T-helper 1 cell treated with Interleukin-12 subunit alpha and Interleukin-12 subunit beta and Interleukin-4 antibody, amounts not matched to agents 30 μg/mL and 1 μg/mL, for 36 hours (primary cell): ENCODE measurements around the gene UIMC1.

Source experiments
- H3K27ac Mint-ChIP-seq: one replicate; pipeline ENCODE4 v1.8.0; 2021; ENCODE audit warnings: mild to moderate bottlenecking, mixed read lengths
- H3K27me3 Mint-ChIP-seq: one replicate; pipeline ENCODE4 v1.8.0; 2021; ENCODE audit warnings: low read depth, mixed read lengths
- H3K36me3 Mint-ChIP-seq: one replicate; pipeline ENCODE4 v1.8.0; 2021; ENCODE audit warnings: low read depth, mixed read lengths
- H3K4me1 Mint-ChIP-seq: one replicate; pipeline ENCODE4 v1.8.0; 2021; ENCODE audit warnings: low read depth, mixed read lengths
- H3K4me3 Mint-ChIP-seq: one replicate; pipeline ENCODE4 v1.8.0; 2021; ENCODE audit warnings: mild to moderate bottlenecking, moderate library complexity, mixed read lengths
- H3K9me3 Mint-ChIP-seq: one replicate; pipeline ENCODE4 v1.8.0; 2021; ENCODE audit warnings: mixed read lengths

UIMC1 gene

DNA sequence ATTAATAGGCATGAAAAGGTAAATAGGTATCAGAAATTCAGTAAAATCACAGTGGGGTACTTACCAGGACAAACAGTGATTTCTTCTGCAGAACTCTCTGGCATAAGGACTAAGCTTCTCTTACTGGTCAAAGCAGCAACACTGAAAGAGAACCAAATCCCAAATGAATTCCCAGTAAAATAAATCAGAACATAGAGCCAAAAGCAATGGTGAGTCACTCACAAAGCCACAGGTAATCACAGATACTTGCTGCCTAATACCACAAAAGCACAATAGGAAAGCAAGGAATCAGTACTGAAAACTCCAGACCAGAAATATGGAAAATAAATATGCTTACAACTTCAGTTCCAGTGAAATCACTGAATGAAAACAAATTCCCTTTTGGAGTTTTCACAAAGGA, 50.7 kb downstream of the UIMC1 start:
- Mint-ChIP-seq H3K36me3 (peaks cover 23% of the 10 kb centered on the region), H3K27me3 (no peaks in the 10 kb centered on the region), H3K4me1 (peaks cover 6% of the 10 kb centered on the region), H3K27ac (no peak overlapping the region), H3K4me3 (no peak overlapping the region), H3K9me3 (no peaks in the 10 kb centered on the region)

DNA sequence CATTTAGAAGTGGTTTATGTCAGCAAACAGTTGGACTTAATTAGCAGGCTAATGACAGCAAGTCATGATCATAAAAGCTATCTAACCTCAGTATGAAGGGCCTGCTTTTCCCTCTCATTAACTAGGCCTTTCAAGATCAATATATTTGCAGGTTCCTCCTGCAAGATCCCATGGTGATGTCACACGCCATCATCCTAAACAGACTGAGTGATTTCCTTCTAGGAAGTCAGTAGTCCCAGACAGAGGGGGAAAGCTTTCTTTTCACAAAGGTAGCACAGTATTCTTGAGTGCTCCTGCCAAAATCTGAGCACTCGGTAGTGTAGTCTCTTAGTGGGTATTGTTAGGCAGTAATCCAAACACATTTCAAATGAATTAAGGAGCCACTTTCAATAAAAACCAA, 52.5 kb downstream of the UIMC1 start:
- H3K9me3 Mint-ChIP-seq = no peaks in the 10 kb centered on the region

DNA sequence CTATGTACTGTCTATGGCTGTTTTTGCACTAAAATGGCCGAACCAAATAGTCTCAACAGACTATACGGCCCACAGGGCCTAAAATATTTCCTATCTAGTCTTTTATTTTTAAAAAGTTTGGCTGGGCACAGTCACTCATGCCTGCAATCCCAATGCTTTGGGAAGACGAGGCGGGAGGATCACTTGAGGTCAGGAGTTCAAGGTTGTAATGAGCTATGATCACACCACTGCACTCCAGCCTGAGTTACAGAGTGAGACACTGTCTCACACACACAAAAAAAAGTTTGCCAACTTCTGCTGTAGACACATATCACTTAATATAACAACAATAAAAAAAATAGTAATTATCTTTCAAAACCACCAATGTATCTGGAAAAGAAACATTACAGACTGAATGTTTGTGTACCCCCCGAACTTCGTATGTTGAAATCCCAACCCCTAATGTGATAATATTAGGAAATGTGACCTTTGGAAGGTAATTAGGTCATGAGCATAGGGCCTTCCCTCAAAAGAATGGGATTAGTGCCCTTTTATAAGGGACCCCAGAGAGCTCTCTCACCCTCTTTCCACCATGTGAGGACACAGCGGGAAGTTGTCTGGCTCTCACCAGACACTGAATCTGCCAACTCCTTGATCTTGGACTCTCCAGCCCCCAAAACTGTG, 53.9 kb downstream of the UIMC1 start:
- no peak overlapping the region for H3K4me3 Mint-ChIP-seq
- H3K27me3 Mint-ChIP-seq = no peaks in the 10 kb centered on the region
- H3K36me3 Mint-ChIP-seq = peaks cover 22% of the 10 kb centered on the region
- H3K9me3 Mint-ChIP-seq = no peaks in the 10 kb centered on the region
- H3K27ac Mint-ChIP-seq = no peak overlapping the region
- H3K4me1 Mint-ChIP-seq = peaks cover 2% of the 10 kb centered on the region

More for the DNA sequence above, 52.5 kb downstream of the UIMC1 start:
- Mint-ChIP-seq H3K27ac (no peak overlapping the region), H3K4me1 (peaks cover 4% of the 10 kb centered on the region), H3K27me3 (no peaks in the 10 kb centered on the region), H3K4me3 (no peak overlapping the region), H3K36me3 (peaks cover 20% of the 10 kb centered on the region)

DNA sequence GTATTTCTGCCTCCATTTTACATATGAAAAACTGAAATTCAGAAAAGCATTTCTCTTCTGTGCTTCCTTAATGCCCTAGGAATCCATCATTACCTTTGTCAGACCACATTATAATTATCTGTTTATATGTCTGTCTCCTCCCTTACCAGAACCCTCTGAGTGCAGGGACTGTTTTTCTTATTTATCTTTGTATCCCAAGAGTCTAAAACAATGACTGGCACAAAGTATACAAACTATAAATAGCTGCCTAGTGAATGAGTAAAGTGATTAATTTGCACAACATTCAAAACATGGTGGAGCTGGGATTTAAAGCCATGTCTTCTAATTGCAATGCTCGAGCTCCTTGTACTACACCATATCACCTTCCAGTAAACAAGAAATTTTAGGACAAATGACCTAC, 58.1 kb downstream of the UIMC1 start:
- Mint-ChIP-seq H3K27ac (no peak overlapping the region), H3K4me3 (no peak overlapping the region), H3K36me3 (peaks cover 30% of the 10 kb centered on the region), H3K27me3 (no peaks in the 10 kb centered on the region), H3K9me3 (no peaks in the 10 kb centered on the region), H3K4me1 (peaks cover 2% of the 10 kb centered on the region)

DNA sequence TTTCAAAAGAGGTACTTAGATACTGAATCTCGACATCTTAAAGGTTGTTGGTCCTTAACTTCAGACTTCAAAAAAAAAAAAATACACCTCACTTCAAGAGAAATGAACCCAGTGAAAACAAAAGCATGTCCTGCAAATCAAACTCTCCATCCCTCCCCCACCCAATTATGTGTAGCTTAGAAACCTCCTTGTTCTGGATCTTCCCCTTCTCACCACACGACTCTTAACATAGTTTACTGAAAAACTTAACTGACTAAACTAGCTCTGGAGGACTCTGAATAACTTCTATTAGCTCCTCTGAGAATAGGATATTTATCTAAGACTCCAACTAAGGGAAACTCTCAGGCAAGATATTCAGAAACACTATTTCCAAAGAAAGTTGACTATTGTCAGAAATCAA, 58.7 kb downstream of the UIMC1 start:
- H3K27me3 Mint-ChIP-seq = no peaks in the 10 kb centered on the region
- H3K27ac Mint-ChIP-seq = no peak overlapping the region
- H3K4me3 Mint-ChIP-seq = no peak overlapping the region
- H3K36me3 Mint-ChIP-seq = peaks cover 36% of the 10 kb centered on the region
- H3K4me1 Mint-ChIP-seq = peaks cover 2% of the 10 kb centered on the region
- H3K9me3 Mint-ChIP-seq = no peaks in the 10 kb centered on the region

DNA sequence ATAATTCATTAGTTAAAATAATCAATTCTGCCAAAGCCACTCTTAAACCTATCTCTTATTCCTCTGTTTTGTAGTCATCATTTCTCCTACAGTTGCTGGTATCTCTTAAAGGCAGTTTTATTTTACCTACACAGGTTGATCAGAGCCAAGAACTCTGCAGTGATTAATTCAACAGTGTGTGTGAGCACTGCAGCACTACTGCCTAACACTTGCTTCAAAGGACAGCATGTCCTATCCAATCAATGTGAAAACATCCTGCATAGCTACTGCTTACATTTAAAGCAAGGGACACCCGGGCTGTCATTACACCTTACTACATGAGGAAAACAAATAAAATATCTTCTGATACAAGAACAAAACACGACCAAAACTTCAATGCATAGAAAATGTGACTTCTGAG, 62.3 kb downstream of the UIMC1 start:
- Mint-ChIP-seq H3K9me3 (no peaks in the 10 kb centered on the region), H3K27ac (no peak overlapping the region), H3K27me3 (no peaks in the 10 kb centered on the region), H3K36me3 (peaks cover 28% of the 10 kb centered on the region), H3K4me3 (no peak overlapping the region), H3K4me1 (peaks cover 2% of the 10 kb centered on the region)

DNA sequence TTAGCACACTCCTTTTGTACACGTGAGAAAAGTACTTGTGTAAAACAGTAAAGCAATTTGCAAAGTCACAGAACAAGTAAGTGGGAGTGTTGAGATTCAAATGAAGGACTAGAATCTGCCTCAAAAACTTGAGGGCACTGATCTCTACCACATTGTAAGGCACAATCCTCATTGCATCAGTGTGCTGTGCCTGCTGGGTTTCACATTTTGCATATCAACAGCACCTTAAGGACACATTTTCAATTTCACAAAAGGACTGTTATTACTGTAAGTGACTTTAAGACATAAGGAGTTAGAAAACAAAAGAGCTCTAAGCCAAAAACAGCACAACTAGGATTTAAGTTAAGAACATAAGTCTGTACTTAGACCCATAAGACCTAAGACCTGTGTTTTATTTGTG, 62.8 kb downstream of the UIMC1 start:
- no peaks in the 10 kb centered on the region for H3K27me3 Mint-ChIP-seq
- H3K27ac Mint-ChIP-seq = no peak overlapping the region
- H3K9me3 Mint-ChIP-seq = no peaks in the 10 kb centered on the region
- peaks cover 32% of the 10 kb centered on the region for H3K36me3 Mint-ChIP-seq
- no peak overlapping the region for H3K4me3 Mint-ChIP-seq
- peaks cover 2% of the 10 kb centered on the region for H3K4me1 Mint-ChIP-seq

DNA sequence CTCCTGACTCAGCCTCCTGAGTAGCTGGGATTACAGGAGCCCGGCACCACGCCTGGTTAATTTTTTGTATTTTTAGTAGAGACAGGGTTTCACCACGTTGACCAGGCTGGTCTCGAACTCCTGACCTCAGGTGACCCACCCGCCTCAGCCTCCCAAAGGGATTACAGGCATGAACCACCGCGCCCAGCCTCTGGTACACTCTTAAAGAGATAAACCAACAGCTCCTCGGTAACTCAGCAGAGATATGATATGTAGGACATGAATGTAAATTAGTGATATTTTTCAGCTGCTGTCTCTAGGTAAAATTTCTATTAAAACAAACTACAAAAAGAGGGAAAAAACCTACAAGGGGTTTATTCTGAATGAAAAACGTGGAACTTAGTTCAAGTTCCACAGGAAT, 64.6 kb downstream of the UIMC1 start:
- Mint-ChIP-seq H3K36me3 (peaks cover 30% of the 10 kb centered on the region), H3K9me3 (no peaks in the 10 kb centered on the region), H3K27me3 (no peaks in the 10 kb centered on the region), H3K27ac (no peak overlapping the region), H3K4me1 (peaks cover 2% of the 10 kb centered on the region), H3K4me3 (no peak overlapping the region)

DNA sequence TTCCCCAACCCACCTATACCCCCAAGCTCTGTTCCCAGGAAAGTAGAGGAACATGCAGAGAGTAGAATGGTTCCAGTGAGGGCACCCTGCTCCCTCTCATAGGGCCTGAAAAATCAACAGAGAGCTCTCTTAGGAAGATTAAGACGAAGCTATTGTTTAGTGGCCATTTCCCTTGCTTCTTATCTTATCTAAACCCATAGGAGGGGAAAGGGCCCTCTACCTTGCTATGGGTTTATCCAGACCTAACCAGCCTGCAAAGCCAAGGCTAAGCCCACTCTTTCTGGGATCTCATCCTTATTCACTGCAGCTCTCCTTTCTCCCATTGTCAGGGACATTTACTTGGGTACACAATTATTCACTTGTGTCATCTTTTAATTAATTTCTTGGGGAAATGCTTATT, 68.1 kb downstream of the UIMC1 start:
- H3K4me1 Mint-ChIP-seq = peaks cover 5% of the 10 kb centered on the region
- H3K27me3 Mint-ChIP-seq = no peaks in the 10 kb centered on the region
- no peak overlapping the region for H3K27ac Mint-ChIP-seq
- no peak overlapping the region for H3K4me3 Mint-ChIP-seq
- H3K9me3 Mint-ChIP-seq = no peaks in the 10 kb centered on the region
- H3K36me3 Mint-ChIP-seq = peaks cover 20% of the 10 kb centered on the region

DNA sequence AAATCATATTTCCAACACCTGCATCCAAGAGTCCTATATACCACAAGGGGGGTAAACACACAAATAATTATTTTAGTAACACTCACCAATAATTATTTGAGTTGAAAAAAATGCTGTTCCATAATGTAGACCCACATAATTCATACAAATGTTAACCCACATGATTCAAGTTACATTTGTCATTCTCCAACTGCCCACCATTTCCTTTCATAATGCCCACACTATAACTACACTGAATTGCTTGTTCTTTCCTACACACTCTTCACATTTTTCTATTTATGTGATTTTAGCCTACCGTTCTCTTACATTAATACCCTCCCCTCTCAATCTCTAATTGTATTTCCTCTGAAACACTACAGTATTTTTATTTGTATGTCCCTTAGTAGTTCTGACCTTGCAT, 71.6 kb downstream of the UIMC1 start:
- H3K36me3 Mint-ChIP-seq = peaks cover 23% of the 10 kb centered on the region
- peaks cover 6% of the 10 kb centered on the region for H3K4me1 Mint-ChIP-seq
- no peak overlapping the region for H3K4me3 Mint-ChIP-seq
- no peak overlapping the region for H3K27ac Mint-ChIP-seq
- H3K27me3 Mint-ChIP-seq = no peaks in the 10 kb centered on the region
- no peaks in the 10 kb centered on the region for H3K9me3 Mint-ChIP-seq

DNA sequence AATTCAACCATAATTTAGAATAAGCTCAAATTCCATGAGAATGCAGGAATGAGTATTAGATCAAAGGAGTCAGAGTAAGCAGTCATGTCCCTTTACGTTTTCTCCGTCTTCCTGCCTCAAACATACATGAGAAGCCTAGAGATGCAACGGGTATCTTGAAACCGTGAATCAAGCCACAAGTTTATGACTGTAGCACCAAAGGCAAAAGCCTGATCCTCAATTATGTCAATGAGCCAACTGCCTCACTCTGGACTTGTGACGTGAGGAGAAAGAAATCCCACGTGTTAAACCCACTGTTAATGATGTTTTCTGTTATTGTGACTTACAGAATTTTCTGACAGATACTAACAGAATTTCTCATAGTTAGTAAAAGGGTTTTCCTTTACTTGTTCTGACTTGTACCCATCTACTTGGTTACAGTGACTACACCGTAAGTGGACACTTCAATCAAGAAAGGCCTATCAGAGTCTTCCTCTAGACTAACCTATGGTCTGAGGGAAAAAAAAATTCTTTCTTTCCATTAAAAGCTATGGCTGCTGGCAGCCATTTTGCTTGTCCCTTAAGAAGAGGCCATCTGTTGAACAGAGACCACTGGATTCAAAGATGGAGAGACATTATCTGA, 72.2 kb downstream of the UIMC1 start:
- H3K36me3 Mint-ChIP-seq = peaks cover 23% of the 10 kb centered on the region
- H3K4me1 Mint-ChIP-seq = peaks cover 10% of the 10 kb centered on the region
- H3K27ac Mint-ChIP-seq = no peak overlapping the region
- no peaks in the 10 kb centered on the region for H3K9me3 Mint-ChIP-seq
- no peak overlapping the region for H3K4me3 Mint-ChIP-seq
- no peaks in the 10 kb centered on the region for H3K27me3 Mint-ChIP-seq

DNA sequence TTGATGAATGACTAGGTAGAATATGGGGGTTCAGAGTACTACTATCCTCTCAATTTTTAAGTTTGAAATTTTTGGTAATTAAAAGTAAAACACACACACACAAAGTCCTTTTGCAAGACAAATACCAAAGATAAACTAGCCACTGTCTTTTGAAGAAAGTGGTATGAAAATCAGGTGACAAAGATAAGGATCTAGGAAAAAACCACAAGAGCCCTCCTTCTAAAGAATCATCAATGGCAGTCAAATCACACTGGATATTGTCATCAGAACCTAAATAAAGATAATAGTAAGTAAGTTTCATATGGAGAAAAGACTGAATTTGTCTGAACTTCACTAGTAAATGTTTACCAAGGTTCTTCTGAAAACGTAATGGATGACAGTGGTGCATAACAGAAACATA, 76.9 kb downstream of the UIMC1 start:
- no peaks in the 10 kb centered on the region for H3K27me3 Mint-ChIP-seq
- H3K27ac Mint-ChIP-seq = no peak overlapping the region

DNA sequence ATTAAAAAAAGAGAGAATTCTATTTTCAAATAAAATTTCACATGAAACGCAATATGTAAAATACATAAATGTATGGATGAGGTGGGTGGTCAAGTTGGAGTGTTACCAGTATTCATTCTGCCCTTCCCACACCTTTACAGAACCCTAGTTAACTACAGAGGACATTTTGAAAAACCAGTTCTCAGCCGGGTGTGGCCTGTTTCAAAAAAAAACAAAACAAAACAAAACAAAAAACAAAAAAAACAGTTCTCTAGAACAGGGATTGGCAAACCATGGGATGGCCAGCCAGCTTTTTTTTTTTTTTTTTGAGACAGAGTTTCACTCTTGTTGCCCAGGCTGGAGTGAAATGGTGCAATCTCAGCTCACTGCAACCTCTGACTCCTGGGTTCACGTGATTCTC, 79.0 kb downstream of the UIMC1 start:
- H3K4me1 Mint-ChIP-seq = peaks cover 5% of the 10 kb centered on the region
- H3K36me3 Mint-ChIP-seq = peaks cover 11% of the 10 kb centered on the region
- H3K27me3 Mint-ChIP-seq = no peaks in the 10 kb centered on the region
- no peak overlapping the region for H3K27ac Mint-ChIP-seq
- H3K4me3 Mint-ChIP-seq = no peak overlapping the region
- no peaks in the 10 kb centered on the region for H3K9me3 Mint-ChIP-seq

More for the DNA sequence above, 76.9 kb downstream of the UIMC1 start:
- H3K4me1 Mint-ChIP-seq = peaks cover 5% of the 10 kb centered on the region
- H3K4me3 Mint-ChIP-seq = no peak overlapping the region
- no peaks in the 10 kb centered on the region for H3K9me3 Mint-ChIP-seq
- H3K36me3 Mint-ChIP-seq = peaks cover 11% of the 10 kb centered on the region

DNA sequence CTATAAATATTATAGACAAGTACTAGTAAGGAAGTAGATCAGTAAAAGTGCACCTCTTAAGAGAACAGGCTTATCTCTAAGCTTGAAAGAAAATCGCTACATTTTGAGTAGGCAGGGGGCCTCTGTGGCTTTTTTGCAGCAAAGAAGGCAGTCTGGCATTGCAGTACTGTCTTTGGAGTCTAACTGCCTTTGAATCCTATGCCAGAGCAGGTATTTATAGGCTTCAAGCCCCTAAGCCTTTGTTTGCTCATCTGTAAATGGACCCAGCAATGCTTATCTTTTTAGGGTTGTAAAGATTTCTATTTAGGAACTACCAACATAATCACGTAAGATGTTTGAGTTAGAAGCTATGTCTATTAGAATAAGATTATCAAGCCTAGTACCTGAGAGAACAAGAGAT, 83.8 kb downstream of the UIMC1 start:
- Mint-ChIP-seq H3K27ac (no peak overlapping the region), H3K9me3 (no peaks in the 10 kb centered on the region), H3K36me3 (peaks cover 15% of the 10 kb centered on the region), H3K27me3 (no peaks in the 10 kb centered on the region), H3K4me3 (no peak overlapping the region), H3K4me1 (no peaks in the 10 kb centered on the region)

DNA sequence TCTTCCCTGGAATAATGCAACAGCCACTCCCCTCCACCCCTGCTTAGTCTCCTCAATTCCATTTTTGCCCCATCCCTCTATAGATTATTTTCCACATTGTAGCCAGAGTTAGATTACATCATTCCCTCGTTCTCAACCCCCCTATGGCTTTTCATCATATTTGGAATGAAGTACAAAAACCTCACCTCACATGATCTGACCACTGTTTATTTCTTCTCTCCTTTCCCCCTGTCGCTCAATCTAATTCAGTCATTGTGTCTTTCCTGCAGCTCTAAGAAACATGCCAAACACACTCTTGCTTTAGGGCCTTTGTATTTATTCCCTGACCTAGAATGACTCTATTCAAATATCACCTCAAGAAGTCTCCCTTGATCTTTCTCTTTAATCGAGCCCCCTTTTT, 84.9 kb downstream of the UIMC1 start:
- H3K27me3 Mint-ChIP-seq = no peaks in the 10 kb centered on the region
- H3K9me3 Mint-ChIP-seq = no peaks in the 10 kb centered on the region
- no peak overlapping the region for H3K4me3 Mint-ChIP-seq
- H3K36me3 Mint-ChIP-seq = peaks cover 15% of the 10 kb centered on the region
- H3K4me1 Mint-ChIP-seq = no peaks in the 10 kb centered on the region
- no peak overlapping the region for H3K27ac Mint-ChIP-seq
